NCI-H510A treated with DMSO at 0.1 percent for 48 hours (cell line): ENCODE measurements around the gene DAG1.

Experiments used
- DNase-seq: peaks from one replicate; lab custom pipeline; 2025; lab: John Stamatoyannopoulos, UW

The DAG1 gene

GRCh38 chr3:49554633-49555265 lies 84.7 kb downstream of the DAG1 start:
- peak; percentile 0 for DNase-seq

DNA sequence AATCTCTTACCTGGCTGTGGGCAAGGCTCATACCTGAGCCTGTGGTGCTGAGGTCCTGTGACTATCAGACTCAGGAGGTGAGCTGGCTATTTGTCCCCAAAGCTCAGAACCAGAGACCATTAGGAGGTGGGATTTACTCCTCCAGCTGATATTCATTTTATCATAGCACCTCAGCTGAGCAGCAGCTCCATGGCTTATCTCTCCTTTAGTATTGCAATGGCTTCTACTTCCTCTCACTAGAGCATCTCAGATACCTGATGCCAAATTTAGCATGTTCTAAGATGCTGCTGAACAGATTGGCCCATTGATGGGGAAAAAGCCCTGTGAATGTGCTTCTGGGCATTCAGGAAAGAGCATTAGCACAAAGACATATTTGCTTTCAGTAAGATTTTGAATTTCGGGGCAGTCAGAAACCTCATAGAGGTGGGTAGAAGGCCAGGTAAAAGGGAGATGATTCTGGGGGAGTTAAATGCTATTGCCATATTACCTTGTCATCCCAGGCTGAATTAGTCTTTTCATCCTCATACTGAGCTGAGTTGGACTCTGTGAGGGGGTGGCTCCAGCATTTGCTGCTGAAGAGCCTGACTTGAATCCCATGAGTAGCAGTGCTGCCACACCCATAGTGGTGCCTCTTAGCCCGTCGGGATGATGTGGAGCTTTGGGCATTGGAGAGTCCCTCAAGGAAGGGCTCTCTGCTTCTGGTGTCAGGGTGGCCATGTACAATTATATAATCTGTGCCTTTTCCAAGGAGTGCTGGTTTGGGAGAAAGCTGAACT lies 86.6 kb downstream of the DAG1 start:
- no peak for DNase-seq

GRCh38 chr3:49563040-49563578 lies 93.0 kb downstream of the DAG1 start:
- no peak for DNase-seq

GRCh38 chr3:49563766-49564165 lies 93.7 kb downstream of the DAG1 start:
- no peak for DNase-seq

GRCh38 chr3:49566312-49566711 lies 96.2 kb downstream of the DAG1 start:
- no peak for DNase-seq

DNA sequence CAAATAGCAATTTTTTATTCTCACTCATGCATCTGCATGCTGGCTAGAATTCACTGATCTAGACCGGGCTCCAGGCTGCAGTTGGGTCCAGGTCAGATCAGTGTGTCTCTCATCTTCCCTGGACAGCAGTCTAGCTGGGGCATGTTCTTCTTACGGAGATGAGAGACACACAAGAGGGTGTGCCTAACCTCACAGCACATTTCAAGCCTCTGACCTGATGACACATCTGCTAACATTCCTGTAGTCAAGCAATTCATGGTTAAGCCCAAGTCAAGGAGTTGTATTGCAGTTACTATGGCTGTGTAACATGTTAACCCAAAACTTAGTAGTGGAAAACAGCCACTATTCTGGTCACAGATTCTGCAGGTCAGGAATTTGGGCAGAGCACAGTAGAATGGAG lies 97.3 kb downstream of the DAG1 start:
- no peak for DNase-seq

- DNase-seq = peak; percentile 30
Measured at GRCh38 chr3:49568965-49569364, 98.9 kb downstream of the DAG1 start.

GRCh38 chr3:49570028-49570654 lies 100.1 kb downstream of the DAG1 start:
- no peak for DNase-seq

DNA sequence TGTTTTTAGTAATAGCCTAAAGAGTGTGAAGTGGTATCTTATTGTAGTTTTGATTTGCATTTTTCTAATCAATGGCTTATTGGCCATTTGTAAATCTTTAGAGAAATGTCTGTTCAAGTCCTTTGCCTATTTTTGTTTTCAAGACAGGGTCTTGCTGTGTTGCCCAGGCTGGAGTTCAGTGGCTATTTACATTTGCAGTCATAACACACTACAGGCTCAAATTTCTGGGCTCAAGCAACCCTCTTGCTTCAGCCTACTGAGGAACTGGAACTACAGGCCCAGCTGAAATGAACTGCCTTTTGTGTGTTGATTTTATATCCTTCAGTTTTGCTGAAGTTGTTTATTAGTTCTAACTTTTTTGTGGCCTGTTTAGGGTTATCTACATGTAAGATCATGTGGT lies 112.1 kb downstream of the DAG1 start:
- DNase-seq = no peak
